GM10847 (cell line): Measurements from ENCODE around the gene RNF146.

Experiments
- POLR2A ChIP-seq: IDR thresholded peaks from 2 replicates; pipeline ENCODE4 v1.6.1; 2011; ENCODE audit not compliant: insufficient read length; ENCODE audit errors: extremely low read depth

RNF146 gene

GRCh38 chr6:127273499-127273898 is 6.8 kb downstream of the RNF146 start:
- no peak for TF ChIP-seq POLR2A

- TF ChIP-seq POLR2A = no peak
Observed at GRCh38 chr6:127276331-127276730, 9.7 kb downstream of the RNF146 start.

GRCh38 chr6:127277878-127278843 is 11.5 kb downstream of the RNF146 start:
- no peak for TF ChIP-seq POLR2A

GRCh38 chr6:127279815-127280214 is 13.2 kb downstream of the RNF146 start:
- TF ChIP-seq POLR2A = no peak

- no peak for TF ChIP-seq POLR2A
Observed at GRCh38 chr6:127282184-127282583, 15.5 kb downstream of the RNF146 start.

- TF ChIP-seq POLR2A = no peak
Observed at GRCh38 chr6:127288705-127289104, 22.0 kb downstream of the RNF146 start.

- no peak for TF ChIP-seq POLR2A
Observed at GRCh38 chr6:127289934-127290333, 23.3 kb downstream of the RNF146 start.

- no peak for TF ChIP-seq POLR2A
Observed at GRCh38 chr6:127290391-127291265, 24.0 kb downstream of the RNF146 start.

GRCh38 chr6:127291495-127291894 is 24.8 kb downstream of the RNF146 start:
- TF ChIP-seq POLR2A = no peak

- TF ChIP-seq POLR2A = no peak
Observed at GRCh38 chr6:127297502-127298070, 30.9 kb downstream of the RNF146 start.

- no peak for TF ChIP-seq POLR2A
Observed at GRCh38 chr6:127298475-127298874, 31.8 kb downstream of the RNF146 start.

- TF ChIP-seq POLR2A = no peak
Observed at GRCh38 chr6:127299522-127300240, 33.0 kb downstream of the RNF146 start.

GRCh38 chr6:127300411-127300810 is 33.7 kb downstream of the RNF146 start:
- TF ChIP-seq POLR2A = no peak

- no peak for TF ChIP-seq POLR2A
Observed at GRCh38 chr6:127301199-127301700, 34.6 kb downstream of the RNF146 start.
